ENCODE data around the gene PTPRG.

- TF ChIP-seq CTCF (conservative IDR thresholded peaks at IDR 0.05; ENCODE audit: low read length): no peak
- no peak for TF ChIP-seq EZH2phosphoT487 (IDR thresholded peaks at IDR 0.05; ENCODE audit: borderline replicate concordance, low read depth, low read length)
Observed at GRCh38 chr3:61526308-61526707, 35.1 kb upstream of the PTPRG start.
